ENCODE measurements around the gene SUN1. TPM values are rescaled to one million over a fixed set of nuclear protein-coding genes. Genes with fewer than 3 reads are reported as not detected.
"Not testable (repeated sequence)": the region's sequence is repeated elsewhere in the genome, so short reads cannot be mapped to it uniquely, and the experiment has no call there.

SUN1 gene
- 10 to 100 TPM; 19.3 to 31.5 (median 19.8) TPM for polyA plus RNA-seq

- peaks cover 3 to 4% (median 4%) of the 10 kb centered on the region in 3 donors for H3K27me3 Mint-ChIP-seq (ENCODE audit: low read depth in 3 of 3)
- DNase-seq = peak; percentile 45 to 57 (median 51)
- H3K4me1 Mint-ChIP-seq = peaks cover 34 to 44% of the 10 kb centered on the region in 2 donors
- H3K4me3 Mint-ChIP-seq = peak within 1 kb of the TSS; percentile 53 to 71 (median 63)
- peak within 1 kb of the TSS; percentile 57 to 86 (median 74) for H3K27ac Mint-ChIP-seq
- no peaks in the 10 kb centered on the region for H3K9me3 Mint-ChIP-seq
- H3K36me3 Mint-ChIP-seq = peaks cover 0 to 7% (median 4%) of the 10 kb centered on the region in 3 donors
These were observed at the start of gene SUN1 for GRCh38 chr7:832167-832967. Gene SUN1 (plus strand): TSS chr7:832476. CDS start chr7:832525, 49 bp downstream.

DNA sequence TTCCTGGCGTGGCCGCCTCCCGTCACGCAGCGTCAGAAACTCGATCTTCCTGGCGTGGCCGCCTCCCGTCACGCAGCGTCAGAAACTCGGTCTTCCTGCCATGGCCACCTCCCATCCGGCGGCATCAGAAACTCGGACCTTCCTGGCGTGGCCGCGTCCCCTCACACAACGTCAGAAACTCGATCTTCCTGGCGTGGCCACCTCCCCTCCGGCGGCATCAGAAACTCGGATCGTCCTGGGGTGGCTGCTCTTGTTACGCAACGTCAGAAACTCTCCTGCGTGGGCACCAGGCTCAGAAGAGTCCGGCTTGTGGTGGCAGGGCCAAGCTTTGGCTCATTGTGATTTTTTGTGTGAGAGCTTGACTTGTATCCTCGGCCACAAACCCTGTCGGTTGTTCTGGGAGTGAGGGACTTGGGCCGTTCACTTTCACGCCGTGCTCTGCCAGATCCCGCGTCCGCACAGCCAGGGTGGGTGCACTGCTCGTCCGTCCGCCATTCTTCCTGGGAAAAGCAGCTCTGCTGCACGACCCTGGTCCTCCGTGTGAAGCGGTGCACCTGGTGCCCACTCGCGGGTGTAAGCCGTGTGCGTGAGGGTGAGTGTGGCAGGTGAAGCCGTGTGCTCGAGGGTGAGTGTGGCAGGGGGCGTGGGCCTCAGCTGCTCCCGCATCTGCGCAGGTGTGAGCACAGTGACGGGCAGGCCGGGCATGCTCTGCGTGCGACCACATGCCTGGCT lies 49.4 kb upstream of the SUN1 start:
- H3K27ac Mint-ChIP-seq = no peak overlapping the region
- H3K9me3 Mint-ChIP-seq = no peaks in the 10 kb centered on the region
- H3K4me3 Mint-ChIP-seq = no peak overlapping the region

GRCh38 chr7:783556-784490 lies 48.5 kb upstream of the SUN1 start:
- Mint-ChIP-seq H3K27me3 (ENCODE audit: low read depth in 3 of 3) (peaks cover 0 to 2% (median 0%) of the 10 kb centered on the region in 3 donors), H3K9me3 (no peaks in the 10 kb centered on the region), H3K4me3 (no peak overlapping the region), H3K36me3 (peaks cover 7 to 20% (median 17%) of the 10 kb centered on the region in 3 donors), H3K4me1 (no peaks in the 10 kb centered on the region), H3K27ac (no peak overlapping the region)
- no peak for DNase-seq

More for the DNA sequence above, 49.4 kb upstream of the SUN1 start:
- H3K4me1 Mint-ChIP-seq = no peaks in the 10 kb centered on the region
- peaks cover 4 to 20% (median 14%) of the 10 kb centered on the region in 3 donors for H3K36me3 Mint-ChIP-seq
- H3K27me3 Mint-ChIP-seq (ENCODE audit: low read depth in 3 of 3) = peaks cover 0 to 2% (median 0%) of the 10 kb centered on the region in 3 donors
- no peak for DNase-seq

DNA sequence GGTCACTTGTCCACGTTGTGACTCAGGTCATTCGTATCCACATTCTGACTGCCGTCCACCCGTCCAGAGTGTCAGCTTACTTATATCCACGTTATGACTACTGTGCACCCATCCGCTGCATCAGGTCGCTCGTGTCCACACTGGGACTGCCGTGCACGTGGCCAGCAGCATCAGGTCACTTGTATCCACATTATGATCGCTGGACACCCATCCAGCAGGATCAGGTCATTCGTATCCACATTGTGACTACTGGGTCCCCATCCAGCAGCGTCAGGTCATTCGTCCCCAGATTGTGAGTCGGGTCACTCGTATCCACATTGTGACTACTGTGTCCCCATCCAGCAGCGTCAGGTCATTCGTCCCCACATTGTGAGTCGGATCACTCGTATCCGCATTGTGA lies 47.3 kb upstream of the SUN1 start:
- Mint-ChIP-seq H3K36me3 (peaks cover 13 to 18% (median 17%) of the 10 kb centered on the region in 3 donors), H3K27me3 (ENCODE audit: low read depth in 3 of 3) (peaks cover 0 to 2% (median 0%) of the 10 kb centered on the region in 3 donors), H3K27ac (no peak overlapping the region), H3K4me1 (no peaks in the 10 kb centered on the region), H3K4me3 (no peak overlapping the region), H3K9me3 (no peaks in the 10 kb centered on the region)
- DNase-seq = no peak

- Mint-ChIP-seq H3K4me3 (no peak overlapping the region), H3K27ac (no peak overlapping the region), H3K9me3 (no peaks in the 10 kb centered on the region), H3K27me3 (ENCODE audit: low read depth in 3 of 3) (peaks cover 0 to 2% (median under 1%) of the 10 kb centered on the region in 3 donors), H3K36me3 (peaks cover 13 to 17% (median 13%) of the 10 kb centered on the region in 3 donors), H3K4me1 (no peaks in the 10 kb centered on the region)
- DNase-seq = no peak
These were observed 46.9 kb upstream of the SUN1 start for GRCh38 chr7:785416-785815.

- Mint-ChIP-seq H3K4me3 (no peak overlapping the region), H3K9me3 (no peaks in the 10 kb centered on the region), H3K27ac (no peak overlapping the region), H3K4me1 (no peaks in the 10 kb centered on the region), H3K27me3 (ENCODE audit: low read depth in 3 of 3) (peaks cover 0 to 2% (median 2%) of the 10 kb centered on the region in 3 donors), H3K36me3 (peaks cover 4 to 15% (median 9%) of the 10 kb centered on the region in 3 donors)
- DNase-seq = peak; percentile 48 to 49 (median 48)
These were observed 45.6 kb upstream of the SUN1 start for GRCh38 chr7:786472-787255.

GRCh38 chr7:787332-788240 lies 44.7 kb upstream of the SUN1 start:
- H3K9me3 Mint-ChIP-seq = no peaks in the 10 kb centered on the region
- no peak overlapping the region for H3K4me3 Mint-ChIP-seq
- DNase-seq = no peak
- H3K36me3 Mint-ChIP-seq = peaks cover 4 to 13% (median 9%) of the 10 kb centered on the region in 3 donors
- no peaks in the 10 kb centered on the region for H3K4me1 Mint-ChIP-seq
- H3K27me3 Mint-ChIP-seq (ENCODE audit: low read depth in 3 of 3) = peaks cover 0 to 2% (median 2%) of the 10 kb centered on the region in 3 donors
- H3K27ac Mint-ChIP-seq = no peak overlapping the region

DNA sequence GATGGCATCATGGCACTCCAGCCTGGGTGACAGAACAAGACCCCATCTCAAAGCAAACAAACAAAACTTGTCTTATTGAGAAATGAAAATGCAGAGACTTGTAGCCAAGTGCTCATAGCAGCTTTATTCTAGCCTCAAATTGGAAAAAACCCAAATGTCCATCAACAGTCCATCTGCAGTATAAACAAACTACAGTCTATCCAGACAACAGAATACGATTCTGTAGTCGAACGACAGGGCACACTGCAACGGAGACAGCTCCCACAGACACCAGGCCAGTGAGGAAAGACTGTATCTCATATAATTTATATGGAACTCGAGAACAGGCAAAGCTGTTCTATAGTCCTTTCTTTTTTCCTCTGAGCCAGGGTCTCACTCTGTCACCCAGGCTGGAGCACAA lies 40.8 kb upstream of the SUN1 start:
- Mint-ChIP-seq H3K36me3 (peaks cover 0 to 9% (median 7%) of the 10 kb centered on the region in 3 donors), H3K4me3 (no peak overlapping the region)

GRCh38 chr7:794207-794606 lies 38.1 kb upstream of the SUN1 start:
- Mint-ChIP-seq H3K27ac (no peak overlapping the region), H3K9me3 (no peaks in the 10 kb centered on the region), H3K36me3 (peaks cover 0 to 3% (median 2%) of the 10 kb centered on the region in 3 donors), H3K4me3 (no peak overlapping the region), H3K27me3 (ENCODE audit: low read depth in 3 of 3) (peaks cover 0 to 4% (median 3%) of the 10 kb centered on the region in 3 donors), H3K4me1 (no peaks in the 10 kb centered on the region)
- DNase-seq = no peak

More for the DNA sequence above, 40.8 kb upstream of the SUN1 start:
- Mint-ChIP-seq H3K27ac (no peak overlapping the region), H3K4me1 (no peaks in the 10 kb centered on the region), H3K9me3 (no peaks in the 10 kb centered on the region), H3K27me3 (ENCODE audit: low read depth in 3 of 3) (peaks cover 0 to 4% (median 3%) of the 10 kb centered on the region in 3 donors)
- DNase-seq = no peak

- Mint-ChIP-seq H3K4me3 (no peak overlapping the region), H3K9me3 (no peaks in the 10 kb centered on the region), H3K27me3 (ENCODE audit: low read depth in 3 of 3) (peaks cover 0 to 4% (median 3%) of the 10 kb centered on the region in 3 donors)
These were observed 37.5 kb upstream of the SUN1 start for GRCh38 chr7:794671-795329.

DNA sequence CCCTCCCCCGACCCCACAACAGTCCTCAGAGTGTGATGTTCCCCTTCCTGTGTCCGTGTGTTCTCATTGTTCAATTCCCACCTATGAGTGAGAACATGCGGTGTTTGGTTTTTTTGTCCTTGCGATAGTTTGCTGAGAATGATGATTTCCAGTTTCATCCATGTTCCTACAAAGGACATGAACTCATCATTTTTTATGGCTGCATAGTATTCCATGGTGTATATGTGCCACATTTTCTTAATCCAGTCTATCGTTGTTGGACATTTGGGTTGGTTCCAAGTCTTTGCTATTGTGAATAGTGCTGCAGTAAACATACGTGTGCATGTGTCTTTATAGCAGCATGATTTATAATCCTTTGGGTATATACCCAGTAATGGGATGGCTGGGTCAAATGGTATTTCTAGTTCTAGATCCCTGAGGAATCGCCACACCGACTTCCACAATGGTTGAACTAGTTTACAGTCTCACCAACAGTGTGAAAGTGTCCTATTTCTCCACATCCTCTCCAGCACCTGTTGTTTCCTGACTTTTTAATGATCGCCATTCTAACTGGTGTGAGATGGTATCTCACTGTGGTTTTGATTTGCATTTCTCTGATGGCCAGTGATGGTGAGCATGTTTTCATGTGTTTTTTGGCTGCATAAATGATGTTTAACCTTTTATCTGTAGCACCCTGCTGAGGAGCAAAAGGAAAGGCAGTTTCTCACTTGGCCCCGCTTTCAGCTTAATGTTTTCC lies 35.7 kb upstream of the SUN1 start:
- H3K4me3 Mint-ChIP-seq; H3K9me3 Mint-ChIP-seq; H3K36me3 Mint-ChIP-seq; DNase-seq; H3K27me3 Mint-ChIP-seq (ENCODE audit: low read depth in 3 of 3); H3K27ac Mint-ChIP-seq; H3K4me1 Mint-ChIP-seq: not testable (repeated sequence)

More at GRCh38 chr7:794671-795329, 37.5 kb upstream of the SUN1 start:
- Mint-ChIP-seq H3K4me1 (no peaks in the 10 kb centered on the region), H3K27ac (no peak overlapping the region), H3K36me3 (peaks cover 0 to 3% (median 0%) of the 10 kb centered on the region in 3 donors)
- no peak for DNase-seq

All from immature natural killer cell (primary cell).